Karpas-422 (cell line): Measurements from ENCODE around the gene GPRIN2. TPM values are rescaled to one million over a fixed set of nuclear protein-coding genes. Genes with fewer than 3 reads are reported as not detected.
A peak's percentile ranks its signal among the peaks of the same experiment; 100 is the strongest.
"Not testable (repeated sequence)": the region's sequence is repeated elsewhere in the genome, so short reads cannot be mapped to it uniquely, and the experiment has no call there.

ENCODE experiments used
- DNase-seq: peaks from one replicate; pipeline ENCODE4 v3.0.0-alpha.2; 2015
- H2AFZ ChIP-seq: fragments of 200-600 bp; sonication (generic); 2 replicates; pipeline ENCODE4 v1.6.1; 2014; ENCODE audit warnings: antibody characterized with exemption, low read length, mixed read lengths
- H3K27ac ChIP-seq: fragments of 200-600 bp; sonication (generic); 2 replicates; pipeline ENCODE4 v1.5.1; 2014; ENCODE audit warnings: mild to moderate bottlenecking, low read length, moderate library complexity
- H3K27me3 ChIP-seq: fragments of 200-600 bp; sonication (generic); 2 replicates; pipeline ENCODE4 v1.6.1; 2014; ENCODE audit warnings: low read length, mixed read lengths
- H3K36me3 ChIP-seq: fragments of 200-600 bp; sonication (generic); 2 replicates; pipeline ENCODE4 v1.6.1; 2014; ENCODE audit warnings: low read length, mixed read lengths; ENCODE audit not compliant: insufficient read depth
- H3K4me1 ChIP-seq: fragments of 200-600 bp; sonication (generic); 2 replicates; pipeline ENCODE4 v1.6.1; 2014; ENCODE audit warnings: mild to moderate bottlenecking, low read length, mixed read lengths
- H3K4me2 ChIP-seq: fragments of 200-600 bp; sonication (generic); 2 replicates; pipeline ENCODE4 v1.6.1; 2014; ENCODE audit warnings: low read length, low read depth, mild to moderate bottlenecking; ENCODE audit not compliant: poor library complexity, severe bottlenecking
- H3K4me3 ChIP-seq: fragments of 200-600 bp; sonication (generic); 2 replicates; pipeline ENCODE4 v1.5.1; 2014; ENCODE audit warnings: mild to moderate bottlenecking, antibody characterized with exemption, low read length, mixed read lengths
- H3K79me2 ChIP-seq: fragments of 200-600 bp; sonication (generic); 2 replicates; pipeline ENCODE4 v1.6.1; 2014; ENCODE audit warnings: mild to moderate bottlenecking, low read length, mixed read lengths
- H3K9ac ChIP-seq: fragments of 200-600 bp; sonication (generic); 2 replicates; pipeline ENCODE4 v1.6.0; 2014; ENCODE audit warnings: low read length
- H3K9me2 ChIP-seq: fragments of 200-600 bp; sonication (generic), shearing (Covaris generic); replicated peaks from 2 replicates; pipeline ENCODE4 v1.6.0; 2014; ENCODE audit warnings: mild to moderate bottlenecking, low read length, moderate library complexity; ENCODE audit not compliant: insufficient read depth
- H3K9me3 ChIP-seq: fragments of 300-700, 200-600 bp; sonication (generic); 2 replicates; pipeline ENCODE4 v1.6.1; 2014; ENCODE audit warnings: low read length, mixed read lengths
- H4K20me1 ChIP-seq: fragments of 200-600 bp; sonication (generic); 2 replicates; pipeline ENCODE4 v1.6.1; 2014; ENCODE audit warnings: mild to moderate bottlenecking, antibody characterized with exemption, low read length, low read depth; ENCODE audit not compliant: insufficient read depth
- total RNA-seq: library from RNA; depleted of rRNA; stranded (reverse); fragments of >200 nt; shearing (Covaris generic); gene quantifications from 2 replicates; pipeline ENCODE4 v1.2.3, GENCODE V29; 2014; ENCODE audit warnings: low replicate concordance

Gene GPRIN2
- total RNA-seq, 1 experiment from 2014 or later = not detected

GRCh38 chr10:46577624-46578473 is 21.4 kb upstream of the GPRIN2 start:
- H3K27me3 ChIP-seq, H3K79me2 ChIP-seq, H3K4me2 ChIP-seq, H3K27ac ChIP-seq, H2AFZ ChIP-seq, H3K9me2 ChIP-seq, H3K4me1 ChIP-seq, H4K20me1 ChIP-seq, H3K9me3 ChIP-seq, DNase-seq, H3K9ac ChIP-seq, H3K36me3 ChIP-seq, H3K4me3 ChIP-seq: not testable (repeated sequence)

- H3K79me2 ChIP-seq, H3K4me2 ChIP-seq, H3K4me1 ChIP-seq: not testable (repeated sequence)
Measured at GRCh38 chr10:46573884-46574283, 17.4 kb upstream of the GPRIN2 start.

GRCh38 chr10:46573314-46573713 is 16.9 kb upstream of the GPRIN2 start:
- not testable (repeated sequence) for H3K4me1 ChIP-seq, H3K4me3 ChIP-seq, H3K79me2 ChIP-seq, H3K36me3 ChIP-seq, H2AFZ ChIP-seq, H3K9ac ChIP-seq, H3K9me3 ChIP-seq, H4K20me1 ChIP-seq, H3K9me2 ChIP-seq, H3K27ac ChIP-seq, H3K27me3 ChIP-seq, DNase-seq, H3K4me2 ChIP-seq

More at GRCh38 chr10:46573884-46574283, 17.4 kb upstream of the GPRIN2 start:
- H3K36me3 ChIP-seq, H3K27ac ChIP-seq, H2AFZ ChIP-seq, DNase-seq, H3K9ac ChIP-seq, H3K27me3 ChIP-seq, H3K4me3 ChIP-seq, H3K9me2 ChIP-seq, H3K9me3 ChIP-seq, H4K20me1 ChIP-seq: not testable (repeated sequence)

- H3K4me1 ChIP-seq, H3K9me2 ChIP-seq, H3K79me2 ChIP-seq, DNase-seq, H3K36me3 ChIP-seq, H4K20me1 ChIP-seq, H3K9ac ChIP-seq, H3K9me3 ChIP-seq, H3K27me3 ChIP-seq, H2AFZ ChIP-seq, H3K27ac ChIP-seq, H3K4me2 ChIP-seq, H3K4me3 ChIP-seq: not testable (repeated sequence)
Measured at GRCh38 chr10:46572765-46573164, 16.3 kb upstream of the GPRIN2 start.

- H3K4me2 ChIP-seq, H3K4me3 ChIP-seq, H2AFZ ChIP-seq, H3K36me3 ChIP-seq, H3K9me2 ChIP-seq, H3K9ac ChIP-seq, DNase-seq, H4K20me1 ChIP-seq, H3K79me2 ChIP-seq, H3K27me3 ChIP-seq, H3K9me3 ChIP-seq, H3K27ac ChIP-seq, H3K4me1 ChIP-seq: not testable (repeated sequence)
Measured at GRCh38 chr10:46570655-46571054, 14.2 kb upstream of the GPRIN2 start.

- H3K4me2 ChIP-seq, H2AFZ ChIP-seq, H3K4me1 ChIP-seq, H3K4me3 ChIP-seq, H3K27me3 ChIP-seq, H3K9me2 ChIP-seq, H3K36me3 ChIP-seq, H3K9me3 ChIP-seq, H4K20me1 ChIP-seq, H3K27ac ChIP-seq, H3K9ac ChIP-seq, DNase-seq, H3K79me2 ChIP-seq: not testable (repeated sequence)
Measured at GRCh38 chr10:46567151-46567550, 10.7 kb upstream of the GPRIN2 start.

GRCh38 chr10:46565591-46566332 is 9.3 kb upstream of the GPRIN2 start:
- not testable (repeated sequence) for H3K4me3 ChIP-seq, H2AFZ ChIP-seq, H4K20me1 ChIP-seq, H3K27me3 ChIP-seq, H3K27ac ChIP-seq, H3K9me2 ChIP-seq, H3K79me2 ChIP-seq, H3K9ac ChIP-seq, H3K9me3 ChIP-seq, H3K4me2 ChIP-seq, H3K4me1 ChIP-seq, H3K36me3 ChIP-seq
- DNase-seq = peak; percentile 73

GRCh38 chr10:46560952-46561351 is 4.5 kb upstream of the GPRIN2 start:
- H3K27ac ChIP-seq = no peak overlapping the region
- no peaks in the 10 kb centered on the region for H4K20me1 ChIP-seq
- no peaks in the 10 kb centered on the region for H3K4me1 ChIP-seq
- H3K4me3 ChIP-seq = no peak overlapping the region
- H3K79me2 ChIP-seq = no peaks in the 10 kb centered on the region
- H3K9me2 ChIP-seq = no peaks in the 10 kb centered on the region
- no peaks in the 10 kb centered on the region for H3K9me3 ChIP-seq
- H3K4me2 ChIP-seq = no peak overlapping the region
- H3K27me3 ChIP-seq = no peaks in the 10 kb centered on the region
- no peak for DNase-seq
- no peak overlapping the region for H3K9ac ChIP-seq
- H2AFZ ChIP-seq = no peak overlapping the region
- H3K36me3 ChIP-seq = no peaks in the 10 kb centered on the region
